Stimulated activated CD4-positive, alpha-beta T cell treated with anti-CD3 and anti-CD28 coated beads, Interleukin-4, amount 100 ng/mL, for 24 hours (primary cell): ENCODE measurements around the gene ZBP1.

Experiments used
- DNase-seq: peaks from one replicate; pipeline ENCODE4 v3.0.0-alpha.2; 2020

Gene ZBP1, protein sequence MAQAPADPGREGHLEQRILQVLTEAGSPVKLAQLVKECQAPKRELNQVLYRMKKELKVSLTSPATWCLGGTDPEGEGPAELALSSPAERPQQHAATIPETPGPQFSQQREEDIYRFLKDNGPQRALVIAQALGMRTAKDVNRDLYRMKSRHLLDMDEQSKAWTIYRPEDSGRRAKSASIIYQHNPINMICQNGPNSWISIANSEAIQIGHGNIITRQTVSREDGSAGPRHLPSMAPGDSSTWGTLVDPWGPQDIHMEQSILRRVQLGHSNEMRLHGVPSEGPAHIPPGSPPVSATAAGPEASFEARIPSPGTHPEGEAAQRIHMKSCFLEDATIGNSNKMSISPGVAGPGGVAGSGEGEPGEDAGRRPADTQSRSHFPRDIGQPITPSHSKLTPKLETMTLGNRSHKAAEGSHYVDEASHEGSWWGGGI

DNA sequence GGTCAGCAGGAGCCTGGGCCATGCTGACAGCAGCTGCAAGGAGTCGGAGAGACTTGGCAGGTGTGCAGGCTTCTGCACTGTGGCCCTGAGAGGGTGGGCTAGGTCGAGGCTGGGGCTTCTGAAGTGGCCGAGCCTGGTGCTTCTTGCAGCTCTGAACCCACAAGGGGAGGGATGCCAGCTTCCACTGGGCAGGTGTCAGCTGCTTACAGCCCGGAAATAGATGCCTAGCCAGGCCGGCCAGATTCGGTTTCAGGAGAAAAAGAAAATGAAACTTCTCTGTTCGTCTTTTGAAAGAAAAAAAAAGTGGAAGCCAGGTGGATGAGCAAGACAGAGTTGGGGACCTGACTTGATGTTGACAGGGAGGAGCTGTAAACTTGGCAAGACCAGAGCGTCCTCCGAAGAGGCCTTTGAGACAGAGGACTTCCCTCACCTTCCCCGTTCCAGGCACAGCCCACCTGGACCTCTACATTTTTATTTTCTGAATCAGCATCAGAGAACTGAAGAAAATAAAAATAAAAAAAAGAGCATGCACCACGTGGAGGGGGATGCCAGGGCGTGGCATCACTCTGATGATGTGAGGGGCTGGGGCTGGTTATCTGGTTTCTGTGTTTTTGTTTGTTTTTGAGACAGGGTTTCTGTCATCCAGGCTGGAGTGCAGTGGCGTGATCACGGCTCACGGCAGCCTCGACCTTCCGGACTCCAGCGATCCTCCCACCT is at the start of gene ZBP1:
ZBP1 (minus strand) TSS at position 153 of the 717 bp plus-strand sequence; CDS start at position 22, 131 bp downstream.
- peak; percentile 54 for DNase-seq

DNA sequence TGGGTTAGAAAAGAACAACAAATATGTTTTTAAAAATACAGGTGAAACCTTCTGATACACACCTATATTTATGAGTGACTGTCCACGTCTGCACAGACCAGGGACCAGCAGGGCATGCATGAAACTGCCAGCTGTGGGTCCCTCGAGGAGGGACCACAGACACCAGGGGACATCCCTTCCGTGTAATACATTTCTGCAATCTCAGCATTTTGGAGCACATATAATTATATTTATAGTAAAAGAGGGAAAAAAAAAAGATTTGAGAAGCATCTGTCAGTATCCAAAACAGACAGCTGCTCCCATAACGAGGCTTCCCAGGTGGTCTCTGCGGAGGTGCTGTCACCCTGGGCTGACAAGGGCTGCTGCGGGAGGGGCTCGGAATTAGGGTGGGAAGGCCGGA is 49.4 kb upstream of the ZBP1 start:
- no peak for DNase-seq

GRCh38 chr20:57667924-57668782 is 47.9 kb upstream of the ZBP1 start:
- DNase-seq: no peak

DNA sequence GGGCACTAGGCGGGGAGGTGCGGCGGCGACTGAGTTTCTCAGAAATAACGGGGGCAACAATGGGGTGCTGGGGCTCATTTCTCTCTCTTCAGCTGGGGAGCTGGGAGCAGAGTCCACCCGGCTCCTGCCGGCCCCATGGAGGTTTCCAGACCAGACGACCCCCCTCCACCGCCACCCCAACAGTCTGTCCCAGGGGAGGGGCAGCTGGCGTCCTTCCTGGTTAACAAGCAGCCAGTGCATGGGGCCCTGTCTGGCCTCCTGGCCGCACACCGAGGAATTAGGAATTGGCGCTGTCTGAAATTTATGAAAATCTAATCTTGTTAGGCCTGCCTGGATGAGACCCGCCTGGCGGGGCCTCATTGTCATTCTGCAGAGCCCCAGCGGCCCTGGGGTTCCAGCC is 47.2 kb upstream of the ZBP1 start:
- no peak for DNase-seq

- DNase-seq: no peak
Measured at GRCh38 chr20:57666834-57667157, 46.6 kb upstream of the ZBP1 start.

DNA sequence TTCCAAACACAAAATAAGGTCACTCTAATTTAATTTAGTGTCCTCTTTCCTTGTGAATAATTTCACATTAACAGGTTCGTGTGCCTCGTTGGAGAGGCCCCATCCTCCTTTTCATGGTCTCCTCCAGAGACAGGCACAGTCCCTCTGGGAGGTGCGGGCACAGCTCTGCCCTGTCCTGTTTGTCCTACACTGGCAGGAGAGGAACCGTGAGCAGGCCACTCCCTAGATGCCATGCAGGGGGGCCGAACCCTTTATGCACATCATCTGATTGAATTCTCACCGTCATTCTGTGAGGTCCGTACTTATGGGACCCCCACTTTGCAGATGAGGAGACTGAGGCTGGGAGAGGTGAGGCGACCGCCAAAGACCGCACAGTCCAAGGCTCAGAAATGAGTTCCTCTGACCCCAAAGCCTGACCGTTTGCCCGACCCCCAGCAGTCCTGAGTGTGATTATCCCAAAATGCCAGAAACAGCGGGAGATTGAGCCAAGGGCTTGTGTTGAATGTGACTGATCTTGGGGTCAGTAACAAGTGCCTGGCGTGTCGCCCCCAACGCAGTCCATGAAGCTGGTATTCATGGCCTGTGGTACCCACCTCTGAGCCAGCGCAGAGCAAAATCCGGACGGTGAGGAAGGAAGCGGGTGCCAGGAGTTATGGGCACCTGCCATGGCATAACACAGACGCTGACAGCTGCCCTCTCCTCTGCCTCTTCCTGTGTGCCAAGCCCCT is 46.0 kb upstream of the ZBP1 start:
- no peak for DNase-seq

DNA sequence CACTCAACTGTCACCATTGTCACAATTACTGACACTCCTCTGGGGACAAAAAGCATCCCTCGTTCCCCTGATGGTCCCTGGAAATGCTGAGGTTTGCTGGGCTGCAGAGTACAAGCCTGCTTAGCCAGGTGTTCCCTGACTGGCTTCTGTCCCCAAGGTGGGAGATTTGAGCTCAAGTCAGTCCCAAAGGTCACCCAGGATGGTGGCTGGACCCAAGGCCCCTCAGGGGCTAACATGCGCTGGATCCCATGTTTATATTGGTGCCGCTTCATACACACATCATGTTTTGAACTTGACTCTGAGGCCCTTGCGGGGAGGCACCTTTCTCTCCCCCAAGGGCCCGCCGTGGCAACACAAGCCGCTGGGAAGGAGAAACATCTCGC is 45.4 kb upstream of the ZBP1 start:
- DNase-seq: no peak

GRCh38 chr20:57664924-57665588 is 44.8 kb upstream of the ZBP1 start:
- no peak for DNase-seq

GRCh38 chr20:57664476-57664875 is 44.2 kb upstream of the ZBP1 start:
- no peak for DNase-seq

- no peak for DNase-seq
Measured at GRCh38 chr20:57663681-57664451, 43.6 kb upstream of the ZBP1 start.

GRCh38 chr20:57663241-57663640 is 43.0 kb upstream of the ZBP1 start:
- no peak for DNase-seq

- no peak for DNase-seq
Measured at GRCh38 chr20:57662456-57663240, 42.4 kb upstream of the ZBP1 start.

DNA sequence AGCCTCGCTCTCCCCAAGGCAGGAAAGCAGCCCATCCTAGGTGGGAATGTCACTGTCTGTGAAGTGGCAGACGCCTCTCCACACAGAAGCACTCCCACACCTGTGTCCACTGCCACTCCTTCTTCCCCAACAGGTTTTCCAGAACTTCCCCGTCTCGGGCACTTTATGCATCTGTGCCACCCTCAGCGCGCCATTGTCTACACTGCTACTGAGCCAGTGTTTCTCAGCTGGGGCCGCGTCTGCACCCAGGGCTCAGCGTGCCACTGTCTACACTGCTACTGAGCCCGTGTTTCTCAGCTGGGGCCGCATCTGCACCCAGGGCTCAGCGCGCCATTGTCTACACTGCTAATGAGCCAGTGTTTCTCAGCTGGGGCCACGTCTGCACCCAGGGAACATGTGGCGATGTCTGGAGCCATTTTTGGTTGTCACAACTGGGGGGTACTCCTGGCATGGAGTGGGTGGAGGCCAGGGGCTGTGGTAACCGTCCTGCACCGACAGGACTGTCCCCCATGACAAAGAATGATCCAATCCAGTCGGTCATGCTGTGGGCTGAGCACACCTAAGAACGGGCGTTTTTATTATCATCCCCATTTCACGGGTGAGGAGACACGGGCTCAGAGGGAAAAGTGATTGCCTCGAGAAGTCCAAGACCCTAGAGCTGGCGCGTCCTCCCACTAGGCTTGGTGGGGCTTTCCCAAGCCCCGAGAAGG is 41.7 kb upstream of the ZBP1 start:
- no peak for DNase-seq

DNA sequence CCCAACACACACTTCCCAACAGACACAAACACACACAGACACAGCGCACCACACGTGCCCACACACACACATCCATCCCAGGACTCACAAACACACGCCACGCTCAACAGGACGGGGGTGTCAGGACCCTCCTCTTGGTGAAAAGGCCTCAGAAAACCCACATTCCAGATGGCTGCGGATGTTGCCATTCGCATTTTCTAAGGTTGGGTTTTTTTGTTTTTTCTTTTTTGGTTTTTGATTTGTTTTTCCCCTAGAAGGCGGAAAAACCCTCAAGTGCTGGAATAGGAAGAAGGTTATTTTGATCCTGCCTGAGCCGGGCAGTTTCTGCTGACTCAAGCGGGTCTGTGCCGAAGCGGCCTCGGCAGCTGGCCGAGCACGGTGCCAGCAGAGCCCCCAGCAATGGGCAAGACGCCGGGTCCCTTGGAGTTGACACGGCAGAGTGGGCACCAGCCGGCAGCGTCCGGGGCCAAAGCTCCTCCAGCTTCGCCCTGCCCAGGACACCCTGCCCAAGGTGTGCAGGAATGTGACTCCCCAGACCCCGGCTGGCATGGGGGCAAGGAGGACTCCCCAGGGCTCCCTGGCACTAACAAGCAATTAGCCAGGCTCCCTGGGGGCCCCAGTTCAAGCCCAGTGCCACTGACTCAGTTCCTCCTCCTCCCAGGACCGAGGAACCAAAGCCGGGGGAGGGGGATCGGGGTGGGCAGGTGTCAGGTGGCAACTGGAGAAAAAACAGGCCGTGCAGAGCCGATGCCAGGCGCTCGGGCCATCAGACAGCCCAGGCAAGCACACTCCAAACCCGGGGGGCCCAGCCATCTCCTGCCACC is 40.9 kb upstream of the ZBP1 start:
- DNase-seq: no peak

DNA sequence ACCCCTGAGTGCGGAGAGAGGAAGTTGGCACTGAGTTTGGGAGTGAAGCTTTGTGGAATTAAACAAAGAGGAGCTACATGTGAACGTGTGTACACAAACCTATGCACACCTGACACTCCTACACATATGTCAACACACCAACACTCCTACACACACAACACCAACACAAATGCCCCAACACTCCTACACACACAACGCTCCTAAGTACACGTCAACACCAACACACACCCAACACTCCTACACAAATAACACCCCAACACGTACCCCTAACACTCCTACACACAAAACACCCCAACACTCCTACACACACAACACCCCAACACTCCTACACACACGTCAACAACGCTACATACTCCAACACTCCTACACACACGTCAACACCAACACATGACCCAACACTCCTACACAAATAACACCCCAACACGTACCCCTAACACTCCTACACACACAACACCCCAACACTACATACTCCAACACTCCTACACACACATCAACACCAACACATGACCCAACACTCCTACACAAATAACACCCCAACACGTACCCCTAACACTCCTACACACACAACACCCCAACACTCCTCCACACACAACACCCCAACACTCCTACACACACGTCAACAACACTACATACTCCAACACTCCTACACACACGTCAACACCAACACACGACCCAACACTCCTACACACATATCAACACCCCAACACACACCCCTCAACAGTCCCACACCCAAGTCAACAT is 40.1 kb upstream of the ZBP1 start:
- no peak for DNase-seq

DNA sequence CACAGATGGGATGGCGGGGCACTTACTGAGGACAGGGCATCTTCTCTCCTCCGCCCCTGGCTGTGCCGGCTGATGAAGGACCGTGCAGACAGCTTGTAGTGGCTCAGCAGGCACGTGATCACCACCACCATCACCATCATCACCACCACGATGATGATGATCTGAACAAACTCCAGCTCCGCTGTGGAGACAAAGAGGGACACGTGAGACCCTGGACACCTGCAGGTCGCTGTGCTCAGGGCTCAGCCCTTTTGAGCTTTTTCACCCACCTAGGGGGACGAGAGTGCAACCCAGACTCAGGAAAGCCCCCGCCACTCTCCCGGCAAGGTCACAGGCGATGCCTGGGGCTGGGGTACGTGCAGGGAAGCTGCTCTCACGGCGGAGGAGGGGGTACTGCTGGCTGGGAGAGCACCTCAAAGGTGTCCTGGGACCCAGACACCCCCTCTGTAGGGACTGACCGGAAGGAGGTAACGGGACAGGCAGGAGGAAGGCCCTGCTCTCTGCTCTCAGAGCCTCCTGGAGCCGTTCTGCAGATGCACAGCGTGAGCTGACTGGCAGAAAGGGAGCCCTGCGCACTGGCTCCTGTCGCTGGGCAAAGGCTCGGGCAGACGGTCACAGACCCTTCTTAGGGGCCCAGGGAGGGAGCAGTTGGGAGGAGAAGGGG is 39.4 kb upstream of the ZBP1 start:
- no peak for DNase-seq

DNA sequence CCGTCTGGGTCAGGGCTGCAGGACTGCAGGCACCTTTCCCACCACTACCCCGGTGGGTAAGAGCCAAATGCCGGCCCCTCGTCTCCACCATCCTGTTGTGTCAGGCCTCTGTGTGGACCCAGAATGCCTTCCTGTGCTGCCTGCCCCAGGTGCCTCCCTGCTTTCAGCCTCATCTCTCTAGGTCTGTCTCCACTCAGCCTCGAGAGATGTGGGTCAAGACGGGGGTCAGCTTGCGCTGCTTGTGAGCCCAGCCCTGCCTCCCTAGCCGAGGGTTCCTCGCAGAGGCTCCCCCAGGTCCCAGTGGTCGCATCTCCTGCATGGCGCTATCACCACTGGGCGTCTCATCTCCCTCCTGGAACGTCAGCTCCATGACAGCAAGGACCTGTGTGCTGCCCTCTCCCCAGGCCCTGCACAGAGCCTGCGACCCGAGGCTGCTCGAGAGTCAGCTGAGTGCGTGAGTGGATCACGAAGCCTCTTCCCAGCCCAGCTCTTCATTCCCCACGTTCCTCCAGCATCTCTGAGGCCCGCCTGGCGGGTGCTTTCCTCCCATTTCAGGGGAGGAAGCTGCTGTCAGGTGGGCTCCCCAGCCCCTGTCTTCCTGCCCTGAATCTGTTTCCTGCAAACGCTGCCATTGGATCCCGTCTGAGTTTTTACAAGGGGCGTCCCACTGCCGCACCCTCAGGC is 38.7 kb upstream of the ZBP1 start:
- DNase-seq: no peak
